Medulla oblongata (tissue), 1 donor: ENCODE results near the gene FAM118B.

Source experiments
- DNase-seq: peaks from one replicate; pipeline ENCODE4 v3.0.0-alpha.2; 2015; ENCODE audit errors: extremely low spot score

The FAM118B gene

GRCh38 chr11:126211236-126212088 lies at the start of gene FAM118B, which contains the start of gene RPUSD4:
FAM118B (plus strand) TSS chr11:126211782; CDS start chr11:126235002, 23,220 bp downstream.
RPUSD4 (minus strand) TSS chr11:126211650; CDS start chr11:126211638, 12 bp downstream.
- DNase-seq, result peak; percentile 98

GRCh38 chr11:126162306-126163030 lies 49.1 kb upstream of the FAM118B start:
- DNase-seq, result no peak

GRCh38 chr11:126163074-126163700 lies 48.4 kb upstream of the FAM118B start:
- DNase-seq, result no peak

GRCh38 chr11:126163779-126164178 lies 47.8 kb upstream of the FAM118B start:
- no peak for DNase-seq

GRCh38 chr11:126164781-126165180 lies 46.8 kb upstream of the FAM118B start:
- DNase-seq, result no peak

- DNase-seq, result no peak
These were observed 46.3 kb upstream of the FAM118B start for GRCh38 chr11:126165311-126165720.

GRCh38 chr11:126165757-126166156 lies 45.8 kb upstream of the FAM118B start:
- peak; percentile 11 for DNase-seq

GRCh38 chr11:126166413-126166812 lies 45.2 kb upstream of the FAM118B start:
- DNase-seq, result no peak

GRCh38 chr11:126167488-126167887 lies 44.1 kb upstream of the FAM118B start:
- no peak for DNase-seq

- DNase-seq, result no peak
These were observed 42.3 kb upstream of the FAM118B start for GRCh38 chr11:126169291-126169690.

GRCh38 chr11:126172596-126173038 lies 39.0 kb upstream of the FAM118B start:
- no peak for DNase-seq

GRCh38 chr11:126173257-126173656 lies 38.3 kb upstream of the FAM118B start:
- DNase-seq, result no peak

GRCh38 chr11:126174816-126175215 lies 36.8 kb upstream of the FAM118B start:
- DNase-seq, result no peak

GRCh38 chr11:126175393-126175792 lies 36.2 kb upstream of the FAM118B start:
- no peak for DNase-seq

- no peak for DNase-seq
These were observed 34.6 kb upstream of the FAM118B start for GRCh38 chr11:126176853-126177470.

- no peak for DNase-seq
These were observed 29.4 kb upstream of the FAM118B start for GRCh38 chr11:126181939-126182730.

GRCh38 chr11:126182787-126183445 lies 28.7 kb upstream of the FAM118B start:
- DNase-seq, result no peak

GRCh38 chr11:126185259-126186024 lies 26.1 kb upstream of the FAM118B start:
- DNase-seq, result no peak

GRCh38 chr11:126186025-126186698 lies 25.4 kb upstream of the FAM118B start:
- DNase-seq, result no peak
